Measurements from ENCODE around the gene LRP1B. TPM values are rescaled to one million over a fixed set of nuclear protein-coding genes. Genes with fewer than 3 reads are reported as not detected.
"Not testable (repeated sequence)": the region's sequence is repeated elsewhere in the genome, so short reads cannot be mapped to it uniquely, and the experiment has no call there.

LRP1B gene
- total RNA-seq, 2 donors from 2014 or later = 0.09 to 0.59 TPM

- no peak for ATAC-seq
- DNase-seq = no peak
- intact Hi-C loops (cut with DNase I, micrococcal nuclease) = no loop called here
These were observed 11.5 kb downstream of the LRP1B start for GRCh38 chr2:142119347-142119746.

- no peak for ATAC-seq
- intact Hi-C loops (cut with DNase I, micrococcal nuclease) = no loop called here
- no peak for DNase-seq
These were observed 18.0 kb downstream of the LRP1B start for GRCh38 chr2:142112757-142113221.

GRCh38 chr2:142104134-142104758 lies 26.6 kb downstream of the LRP1B start:
- ATAC-seq (no peak), DNase-seq (no peak)
- intact Hi-C loops (cut with DNase I, micrococcal nuclease) = no loop called here

- DNase-seq (peak in 1 of 2 donors; percentile 4), ATAC-seq (no peak)
- intact Hi-C loops (cut with DNase I, micrococcal nuclease) = no loop called here
These were observed 29.8 kb downstream of the LRP1B start for GRCh38 chr2:142100970-142101369.

- intact Hi-C loops (cut with DNase I, micrococcal nuclease) = no loop called here
- no peak for DNase-seq
- ATAC-seq = no peak
These were observed 30.5 kb downstream of the LRP1B start for GRCh38 chr2:142100139-142100873.

- intact Hi-C loops (cut with DNase I, micrococcal nuclease) = no loop called here
- no peak for ATAC-seq
- DNase-seq = no peak
These were observed 33.1 kb downstream of the LRP1B start for GRCh38 chr2:142097711-142098110.

- ATAC-seq = no peak
- intact Hi-C loops (cut with DNase I, micrococcal nuclease) = no loop called here
- no peak for DNase-seq
These were observed 35.2 kb downstream of the LRP1B start for GRCh38 chr2:142095647-142096046.

- no peak for ATAC-seq
- intact Hi-C loops (cut with DNase I, micrococcal nuclease) = no loop called here
- DNase-seq = no peak
These were observed 36.6 kb downstream of the LRP1B start for GRCh38 chr2:142094233-142094632.

GRCh38 chr2:142088058-142088568 lies 42.7 kb downstream of the LRP1B start:
- intact Hi-C loops (cut with DNase I, micrococcal nuclease) = no loop called here

GRCh38 chr2:142087585-142087984 lies 43.2 kb downstream of the LRP1B start:
- intact Hi-C loops (cut with DNase I, micrococcal nuclease); ATAC-seq; DNase-seq: not testable (repeated sequence)

More at GRCh38 chr2:142088058-142088568, 42.7 kb downstream of the LRP1B start:
- DNase-seq = no peak
- no peak for ATAC-seq

- ATAC-seq (no peak), DNase-seq (no peak)
- intact Hi-C loops (cut with DNase I, micrococcal nuclease) = no loop called here
These were observed 48.4 kb downstream of the LRP1B start for GRCh38 chr2:142082368-142082767.

GRCh38 chr2:142076317-142076716 lies 54.5 kb downstream of the LRP1B start:
- intact Hi-C loops (cut with DNase I, micrococcal nuclease) = no loop called here
- DNase-seq = no peak

GRCh38 chr2:142075826-142076225 lies 55.0 kb downstream of the LRP1B start:
- DNase-seq (no peak), ATAC-seq (no peak)
- intact Hi-C loops (cut with DNase I, micrococcal nuclease) = no loop called here

More at GRCh38 chr2:142076317-142076716, 54.5 kb downstream of the LRP1B start:
- ATAC-seq = no peak

- no peak for DNase-seq
- intact Hi-C loops (cut with DNase I, micrococcal nuclease) = no loop called here
- ATAC-seq = no peak
These were observed 61.4 kb downstream of the LRP1B start for GRCh38 chr2:142069251-142069888.

- DNase-seq (no peak), ATAC-seq (no peak)
- intact Hi-C loops (cut with DNase I, micrococcal nuclease) = no loop called here
These were observed 65.1 kb downstream of the LRP1B start for GRCh38 chr2:142065700-142066099.

GRCh38 chr2:142065156-142065555 lies 65.7 kb downstream of the LRP1B start:
- intact Hi-C loops (cut with DNase I, micrococcal nuclease) = no loop called here
- DNase-seq = no peak
- no peak for ATAC-seq

GRCh38 chr2:142061733-142062132 lies 69.1 kb downstream of the LRP1B start:
- ATAC-seq = no peak
- no peak for DNase-seq
- intact Hi-C loops (cut with DNase I, micrococcal nuclease) = no loop called here

- intact Hi-C loops (cut with DNase I, micrococcal nuclease) = no loop called here
- no peak for ATAC-seq
- no peak for DNase-seq
These were observed 72.7 kb downstream of the LRP1B start for GRCh38 chr2:142058149-142058548.

- intact Hi-C loops (cut with DNase I, micrococcal nuclease) = no loop called here
These were observed 74.0 kb downstream of the LRP1B start for GRCh38 chr2:142056784-142057183.

More at GRCh38 chr2:142056784-142057183, 74.0 kb downstream of the LRP1B start:
- ATAC-seq = no peak
- DNase-seq = no peak
